NCI-H226 (cell line): ENCODE results near the gene MUC5B.
"Not testable (repeated sequence)": the region's sequence is repeated elsewhere in the genome, so short reads cannot be mapped to it uniquely, and the experiment has no call there.

Source experiments
- DNase-seq: peaks from one replicate; pipeline ENCODE4 v3.0.0-alpha.2; 2015

Gene MUC5B

GRCh38 chr11:1252371-1253102, 29.7 kb downstream of the MUC5B start:
- no peak for DNase-seq

GRCh38 chr11:1253103-1253485, 30.2 kb downstream of the MUC5B start:
- DNase-seq, result no peak

- DNase-seq, result no peak
These were observed 31.3 kb downstream of the MUC5B start for GRCh38 chr11:1254086-1254648.

- no peak for DNase-seq
These were observed 31.9 kb downstream of the MUC5B start for GRCh38 chr11:1254733-1255132.

GRCh38 chr11:1255151-1255550, 32.3 kb downstream of the MUC5B start:
- no peak for DNase-seq

- DNase-seq, result no peak
These were observed 33.6 kb downstream of the MUC5B start for GRCh38 chr11:1256257-1257045.

- DNase-seq, result no peak
These were observed 34.5 kb downstream of the MUC5B start for GRCh38 chr11:1257366-1257765.

GRCh38 chr11:1257916-1258315, 35.0 kb downstream of the MUC5B start:
- no peak for DNase-seq

- no peak for DNase-seq
These were observed 35.7 kb downstream of the MUC5B start for GRCh38 chr11:1258401-1259075.

- DNase-seq, result no peak
These were observed 36.2 kb downstream of the MUC5B start for GRCh38 chr11:1259076-1259461.

GRCh38 chr11:1259561-1259960, 36.7 kb downstream of the MUC5B start:
- DNase-seq, result no peak

- peak; percentile 16 for DNase-seq
These were observed 37.2 kb downstream of the MUC5B start for GRCh38 chr11:1260023-1260501.

GRCh38 chr11:1260620-1261019, 37.8 kb downstream of the MUC5B start:
- DNase-seq, result no peak

- DNase-seq, result no peak
These were observed 38.6 kb downstream of the MUC5B start for GRCh38 chr11:1261241-1262071.

- DNase-seq, result peak; percentile 75
These were observed 39.5 kb downstream of the MUC5B start for GRCh38 chr11:1262172-1263006.

GRCh38 chr11:1263010-1263409, 40.1 kb downstream of the MUC5B start:
- no peak for DNase-seq

- peak; percentile 28 for DNase-seq
These were observed 41.6 kb downstream of the MUC5B start for GRCh38 chr11:1264444-1264843.

GRCh38 chr11:1265480-1265879, 42.6 kb downstream of the MUC5B start:
- DNase-seq, result not testable (repeated sequence)

GRCh38 chr11:1266976-1267375, 44.1 kb downstream of the MUC5B start:
- not testable (repeated sequence) for DNase-seq

GRCh38 chr11:1267441-1268100, 44.7 kb downstream of the MUC5B start:
- no peak for DNase-seq

GRCh38 chr11:1269957-1270356, 47.1 kb downstream of the MUC5B start:
- DNase-seq, result no peak
